CD14-positive monocyte (primary cell): ENCODE data around the gene ZNF555. TPM values are rescaled to one million over a fixed set of nuclear protein-coding genes. Genes with fewer than 3 reads are reported as not detected.
A peak's percentile ranks its signal among the peaks of the same experiment; 100 is the strongest.

Source experiments
- DNase-seq, 3 donors: peaks; one replicate each; pipeline ENCODE4 v3.0.0-alpha.2; 2011 to 2022
- H2AFZ ChIP-seq: 2 replicates; pipeline ENCODE4 v1.6.0; 2012; ENCODE audit warnings: mild to moderate bottlenecking, low read depth, low read length, inconsistent platforms; ENCODE audit not compliant: insufficient read depth, poor library complexity, severe bottlenecking
- H3K27ac ChIP-seq, 2 donors: 1 replicate in 1 of 2; 2 replicates in 1 of 2; pipeline ENCODE4 v1.5.1; 2012 to 2013; ENCODE audit warnings: low read length in 2 of 2, control low read depth in 1 of 2, inconsistent platforms in 1 of 2, low read depth in 1 of 2, mild to moderate bottlenecking in 1 of 2
- H3K27me3 ChIP-seq, 2 donors: one replicate each; pipeline versions ENCODE4 v1.6.0 to v1.6.1; 2011 to 2013; ENCODE audit warnings: low read length in 2 of 2; ENCODE audit not compliant: control insufficient read depth in 2 of 2, insufficient read depth in 2 of 2
- H3K36me3 ChIP-seq, 2 donors: replicated peaks in 1 of 2; 1 replicate in 1 of 2; 2 replicates in 1 of 2; pipeline versions ENCODE4 v1.5.1 to v1.6.1; 2012 to 2013; ENCODE audit warnings: low read length in 2 of 2, control low read depth in 1 of 2, inconsistent platforms in 1 of 2, mild to moderate bottlenecking in 1 of 2; ENCODE audit not compliant: insufficient read depth in 2 of 2, control insufficient read depth in 1 of 2
- H3K4me1 ChIP-seq, 2 donors: 1 replicate in 1 of 2; 2 replicates in 1 of 2; pipeline versions ENCODE4 v1.5.1 to v1.6.1; 2012 to 2013; ENCODE audit warnings: low read length in 2 of 2, control low read depth in 1 of 2, inconsistent platforms in 1 of 2, mild to moderate bottlenecking in 1 of 2, moderate library complexity in 1 of 2; ENCODE audit not compliant: insufficient read depth in 2 of 2, control insufficient read depth in 1 of 2
- H3K4me2 ChIP-seq: replicated peaks from 2 replicates; pipeline ENCODE3; 2012; ENCODE audit warnings: low read length, moderate library complexity, mild to moderate bottlenecking; ENCODE audit not compliant: poor library complexity, severe bottlenecking; ENCODE audit errors: extremely low read depth
- H3K4me3 ChIP-seq, 3 experiments: fragments of 200-600 bp in 1 of 3; sonication (generic) in 1 of 3; replicated peaks in 1 of 3; 1 replicate in 2 of 3; 2 replicates in 1 of 3; pipeline ENCODE4 v1.5.1; 2011 to 2013; ENCODE audit warnings: low read length in 3 of 3, mild to moderate bottlenecking in 3 of 3, control low read depth in 2 of 3, low read depth in 2 of 3, inconsistent platforms in 1 of 3, moderate library complexity in 1 of 3
- H3K79me2 ChIP-seq: 2 replicates; pipeline ENCODE4 v1.6.0; 2012; ENCODE audit warnings: mild to moderate bottlenecking, control low read depth, inconsistent platforms, low read length, moderate library complexity; ENCODE audit not compliant: insufficient read depth
- H3K9ac ChIP-seq: 2 replicates; pipeline ENCODE4 v1.6.0; 2017; ENCODE audit warnings: low read length, mild to moderate bottlenecking; ENCODE audit not compliant: insufficient read depth, poor library complexity, severe bottlenecking
- H3K9me3 ChIP-seq, 2 donors: replicated peaks in 1 of 2; 1 replicate in 1 of 2; 2 replicates in 1 of 2; pipeline versions ENCODE4 v1.5.1 to v1.6.1; 2012 to 2013; ENCODE audit warnings: low read length in 2 of 2, control low read depth in 1 of 2; ENCODE audit not compliant: control insufficient read depth in 1 of 2, insufficient read depth in 1 of 2
- H4K20me1 ChIP-seq: 2 replicates; pipeline ENCODE4 v1.6.0; 2012; ENCODE audit warnings: mild to moderate bottlenecking, low read length, control low read depth, moderate library complexity; ENCODE audit not compliant: insufficient read depth
- H3K27ac Mint-ChIP-seq, 7 donors: one replicate each; pipeline ENCODE4 v1.8.0; 2020; ENCODE audit warnings: mild to moderate bottlenecking in 7 of 7, mixed read lengths in 7 of 7, moderate library complexity in 6 of 7, inconsistent platforms in 2 of 7
- H3K27me3 Mint-ChIP-seq, 3 donors: one replicate each; pipeline ENCODE4 v1.8.0; 2021 to 2022; ENCODE audit warnings: low read depth in 3 of 3, mild to moderate bottlenecking in 3 of 3, mixed read lengths in 3 of 3, moderate library complexity in 3 of 3, inconsistent platforms in 1 of 3
- H3K36me3 Mint-ChIP-seq, 2 donors: one replicate each; pipeline ENCODE4 v1.8.0; 2020; ENCODE audit warnings: mixed read lengths in 2 of 2, inconsistent platforms in 1 of 2, mild to moderate bottlenecking in 1 of 2
- H3K4me1 Mint-ChIP-seq: one replicate; pipeline ENCODE4 v1.8.0; 2020; ENCODE audit warnings: mild to moderate bottlenecking, mixed read lengths
- H3K4me3 Mint-ChIP-seq, 2 donors: one replicate each; pipeline ENCODE4 v1.8.0; 2020; ENCODE audit warnings: mild to moderate bottlenecking in 2 of 2, mixed read lengths in 2 of 2, moderate library complexity in 1 of 2
- H3K9me3 Mint-ChIP-seq, 7 donors: one replicate each; pipeline ENCODE4 v1.8.0; 2020 to 2022; ENCODE audit warnings: mixed read lengths in 7 of 7, mild to moderate bottlenecking in 6 of 7, moderate library complexity in 6 of 7, inconsistent platforms in 2 of 7
- CTCF ChIP-seq: fragments of 200-600 bp; IDR thresholded peaks from one replicate; pipeline ENCODE4 v1.8.0; 2022; ENCODE audit warnings: antibody characterized with exemption, mild to moderate bottlenecking
- WGBS: methylation state at CpG from one replicate; pipeline ENCODE4 v1.1.5; 2013; ENCODE audit warnings: missing lambda C conversion rate; ENCODE audit not compliant: insufficient coverage; 5-methylcytosine and 5-hydroxymethylcytosine counted together
- intact Hi-C, 2 donors: fragments of 100-400 bp; cut with micrococcal nuclease; formaldehyde crosslinking; loops; one replicate each; pipeline versions ENCODE4 v1.15.0 to v1.15.1; 2023
- polyA plus RNA-seq, 3 donors: library from polyadenylated mRNA; depleted of rRNA in 1 of 3; unstranded in 2 of 3; stranded (reverse) in 1 of 3; fragments of 300-500 nt in 2 of 3; fragments of >200 nt in 1 of 3; fragmentation: Illumina TruSeq in 2 of 3; gene quantifications; 1 replicate in 2 of 3; 2 replicates in 1 of 3; pipeline ENCODE4 v1.2.3, GENCODE V29; 2012 to 2021

Gene ZNF555
- polyA plus RNA-seq, 3 donors = 2.2 to 2.9 (median 2.6) TPM

GRCh38 chr19:2798733-2799132, 42.5 kb upstream of the ZNF555 start:
- Histone ChIP-seq H3K36me3 (peaks cover 21 to 52% of the 10 kb centered on the region in 2 donors), H3K9me3 (no peaks in the 10 kb centered on the region), H3K9ac (no peak overlapping the region), H3K4me1 (no peaks in the 10 kb centered on the region), H3K27ac (no peak overlapping the region), H3K4me2 (no peak overlapping the region), H2AFZ (no peak overlapping the region), H3K79me2 (no peaks in the 10 kb centered on the region), H3K4me3 (no peak overlapping the region), H3K27me3 (no peaks in the 10 kb centered on the region), H4K20me1 (no peaks in the 10 kb centered on the region)
- Mint-ChIP-seq H3K27ac (peak overlapping the region in 2 of 7 donors; percentile 21 to 36), H3K9me3 (peaks cover 0 to 5% (median 0%) of the 10 kb centered on the region in 7 donors), H3K4me1 (no peaks in the 10 kb centered on the region), H3K27me3 (peaks cover 0 to 4% (median 0%) of the 10 kb centered on the region in 3 donors), H3K4me3 (no peak overlapping the region), H3K36me3 (peaks cover 37 to 84% of the 10 kb centered on the region in 2 donors)
- intact Hi-C loops = no loop called here
- 100% methylated on average over 5 of the region's 7 CpGs for WGBS
- DNase-seq = no peak
- TF ChIP-seq CTCF = no peak

GRCh38 chr19:2799273-2800020, 41.8 kb upstream of the ZNF555 start:
- Histone ChIP-seq H3K4me2 (no peak overlapping the region), H2AFZ (no peak overlapping the region), H3K27me3 (no peaks in the 10 kb centered on the region), H3K27ac (no peak overlapping the region), H4K20me1 (no peaks in the 10 kb centered on the region), H3K79me2 (no peaks in the 10 kb centered on the region), H3K36me3 (peaks cover 21 to 50% of the 10 kb centered on the region in 2 donors), H3K4me1 (no peaks in the 10 kb centered on the region), H3K9me3 (no peaks in the 10 kb centered on the region), H3K4me3 (no peak overlapping the region), H3K9ac (no peak overlapping the region)
- Mint-ChIP-seq H3K27ac (peak overlapping the region in 2 of 7 donors; percentile 20 to 21), H3K4me1 (no peaks in the 10 kb centered on the region), H3K4me3 (no peak overlapping the region), H3K36me3 (peaks cover 38 to 85% of the 10 kb centered on the region in 2 donors), H3K9me3 (peaks cover 0 to 5% (median 0%) of the 10 kb centered on the region in 7 donors), H3K27me3 (peaks cover 0 to 4% (median 0%) of the 10 kb centered on the region in 3 donors)
- WGBS = 93% methylated on average over 41 of the region's 41 CpGs
- DNase-seq = no peak
- no peak for TF ChIP-seq CTCF
- intact Hi-C loops = no loop called here
